NCI-H82 treated with DMSO at 0.1 percent for 48 hours (cell line): Measurements from ENCODE around the gene RYR3.

Source experiments
- DNase-seq: peaks from one replicate; lab custom pipeline; 2025; ENCODE audit not compliant: unreplicated experiment; lab: John Stamatoyannopoulos, UW

Gene RYR3

GRCh38 chr15:33310481-33311311, at the start of gene RYR3:
Gene RYR3 (plus strand): TSS chr15:33310967. CDS start chr15:33311046, 79 bp downstream.
- DNase-seq, result no peak

- DNase-seq, result no peak
These were observed 48.5 kb upstream of the RYR3 start for GRCh38 chr15:33262306-33262705.

- no peak for DNase-seq
These were observed 33.1 kb upstream of the RYR3 start for GRCh38 chr15:33277689-33278088.

GRCh38 chr15:33278816-33279612, 31.8 kb upstream of the RYR3 start:
- DNase-seq, result no peak

- no peak for DNase-seq
These were observed 31.1 kb upstream of the RYR3 start for GRCh38 chr15:33279613-33280205.

GRCh38 chr15:33282226-33283020, 28.3 kb upstream of the RYR3 start:
- DNase-seq, result no peak

GRCh38 chr15:33283576-33283975, 27.2 kb upstream of the RYR3 start:
- DNase-seq, result no peak

- no peak for DNase-seq
These were observed 26.4 kb upstream of the RYR3 start for GRCh38 chr15:33284336-33284735.

- DNase-seq, result peak; percentile 29
These were observed 18.0 kb upstream of the RYR3 start for GRCh38 chr15:33292717-33293307.

GRCh38 chr15:33293713-33294334, 16.9 kb upstream of the RYR3 start:
- DNase-seq, result no peak

- DNase-seq, result no peak
These were observed 14.7 kb upstream of the RYR3 start for GRCh38 chr15:33296050-33296449.

GRCh38 chr15:33296856-33297255, 13.9 kb upstream of the RYR3 start:
- peak; percentile 82 for DNase-seq

- no peak for DNase-seq
These were observed 12.1 kb upstream of the RYR3 start for GRCh38 chr15:33298631-33299030.

- DNase-seq, result no peak
These were observed 5.8 kb upstream of the RYR3 start for GRCh38 chr15:33304924-33305323.

GRCh38 chr15:33309602-33310276, 1.0 kb upstream of the RYR3 start:
- DNase-seq, result no peak

- no peak for DNase-seq
These were observed 675 bp downstream of the RYR3 start for GRCh38 chr15:33311312-33311971.

- DNase-seq, result no peak
These were observed 2.7 kb downstream of the RYR3 start for GRCh38 chr15:33313491-33313890.

GRCh38 chr15:33314069-33314468, 3.3 kb downstream of the RYR3 start:
- no peak for DNase-seq

GRCh38 chr15:33315044-33315443, 4.3 kb downstream of the RYR3 start:
- no peak for DNase-seq
